Measurements from ENCODE around the gene PAPOLG. TPM values are rescaled to one million over a fixed set of nuclear protein-coding genes. Genes with fewer than 3 reads are reported as not detected.

The PAPOLG gene
- total and polyA plus RNA-seq, 9 of the 15 experiments (the other 6 are each of a cell fraction or from before 2014, with no cell fraction given): 3.9 to 16.3 (median 10.0) TPM

- TF ChIP-seq CREB3 (tag; conservative IDR thresholded peaks at IDR 0.05; ENCODE audit: low read depth) (no peak), TRIM28 (IDR thresholded peaks at IDR 0.05) (no peak), FOXO4 (CRISPR knock-in tag; IDR thresholded peaks at IDR 0.05) (no peak), TBL1XR1 (IDR thresholded peaks at IDR 0.05; ENCODE audit: low read length in 2 of 2) (no peak), GMEB1 (CRISPR knock-in tag; IDR thresholded peaks at IDR 0.05) (no peak), ZFP30 (CRISPR knock-in tag; IDR thresholded peaks at IDR 0.05; ENCODE audit: borderline replicate concordance) (no peak), HNRNPUL1 (IDR thresholded peaks at IDR 0.05; ENCODE audit: low read length) (no peak), ELF4 (CRISPR knock-in tag; IDR thresholded peaks at IDR 0.05) (no peak), FUS (optimal IDR thresholded peaks at IDR 0.05; ENCODE audit: low read depth, low read length) (no peak), ASH1L (IDR thresholded peaks at IDR 0.05; ENCODE audit: borderline replicate concordance, low read depth, partially characterized antibody) (no peak), ZNF41 (CRISPR knock-in tag; conservative IDR thresholded peaks at IDR 0.05) (no peak), ZNF133 (CRISPR knock-in tag; IDR thresholded peaks at IDR 0.05) (no peak), ZMIZ1 (IDR thresholded peaks at IDR 0.05; ENCODE audit: low read depth in 2 of 2, low read length in 2 of 2) (no peak), CBFA2T2 (conservative IDR thresholded peaks at IDR 0.05) (no peak)
These were observed at the start of gene PAPOLG (continued) for GRCh38 chr2:60756097-60757087.
